OCI-LY7 (cell line): ENCODE data around the gene RAB31. TPM values are rescaled to one million over a fixed set of nuclear protein-coding genes. Genes with fewer than 3 reads are reported as not detected.
"Not testable (repeated sequence)": the region's sequence is repeated elsewhere in the genome, so short reads cannot be mapped to it uniquely, and the experiment has no call there.

ENCODE experiments used
- BruUV-seq: library from RNA; stranded (reverse); fragments of 400-500 nt; replicated peaks from 2 replicates; lab custom pipeline; 2021; lab: Mats Ljungman, UMichigan
- CTCF ChIA-PET: fragments of 300-600 bp; sonication (Branson Sonifier 250); formaldehyde crosslinking; loops from one replicate; lab custom pipeline; 2022; ENCODE audit warnings: antibody characterized with exemption; ENCODE audit not compliant: unreplicated experiment; lab: Charles Lee
- POLR2A ChIA-PET: fragments of 300-600 bp; sonication (Branson Sonifier 250); formaldehyde crosslinking; loops from one replicate; lab custom pipeline; 2022; ENCODE audit warnings: antibody characterized with exemption; lab: Charles Lee
- DNase-seq: peaks from one replicate; pipeline ENCODE4 v3.0.0-alpha.2; 2015; ENCODE audit warnings: low spot score
- H2AFZ ChIP-seq: fragments of 200-600 bp; sonication (generic), shearing (Covaris generic); 2 replicates; pipeline ENCODE4 v1.6.1; 2014; ENCODE audit warnings: mild to moderate bottlenecking, antibody characterized with exemption, low read length, moderate library complexity
- H3K27ac ChIP-seq: fragments of 200-600 bp; sonication (generic); 2 replicates; pipeline ENCODE4 v1.5.1; 2014; ENCODE audit warnings: mixed run types, low read depth, mild to moderate bottlenecking, moderate library complexity, low read length, inconsistent platforms; ENCODE audit not compliant: poor library complexity, severe bottlenecking
- H3K36me3 ChIP-seq: fragments of 200-600 bp; sonication (generic); 2 replicates; pipeline ENCODE4 v1.6.1; 2014; ENCODE audit warnings: mild to moderate bottlenecking, antibody characterized with exemption, low read length, moderate library complexity, mixed read lengths; ENCODE audit not compliant: insufficient read depth
- H3K4me1 ChIP-seq: fragments of 200-600 bp; sonication (generic); 2 replicates; pipeline ENCODE4 v1.5.1; 2014; ENCODE audit warnings: mild to moderate bottlenecking, low read length; ENCODE audit not compliant: insufficient read depth, poor library complexity, severe bottlenecking
- H3K4me2 ChIP-seq: fragments of 200-600 bp; sonication (generic); 2 replicates; pipeline ENCODE4 v1.6.1; 2014; ENCODE audit warnings: mild to moderate bottlenecking, low read length
- H3K4me3 ChIP-seq: fragments of 200-600 bp; sonication (generic); 2 replicates; pipeline ENCODE4 v1.5.1; 2014; ENCODE audit warnings: mild to moderate bottlenecking, low read depth, low read length; ENCODE audit not compliant: poor library complexity, severe bottlenecking
- H3K79me2 ChIP-seq: fragments of 200-600 bp; sonication (generic); 2 replicates; pipeline ENCODE4 v1.6.1; 2016; ENCODE audit warnings: low read depth, mild to moderate bottlenecking, low read length, moderate library complexity, mixed read lengths; ENCODE audit not compliant: insufficient read depth
- H3K9me2 ChIP-seq: fragments of 200-600 bp; sonication (generic); 2 replicates; pipeline ENCODE4 v1.6.1; 2016; ENCODE audit warnings: mild to moderate bottlenecking, low read length, mixed read lengths; ENCODE audit not compliant: insufficient read depth
- H3K9me3 ChIP-seq: fragments of 200-600 bp; sonication (generic); 2 replicates; pipeline ENCODE4 v1.6.1; 2014; ENCODE audit warnings: mild to moderate bottlenecking, mixed run types, low read length, mixed read lengths
- H4K20me1 ChIP-seq: fragments of 200-600 bp; sonication (generic); 2 replicates; pipeline ENCODE4 v1.6.1; 2014; ENCODE audit warnings: mild to moderate bottlenecking, antibody characterized with exemption, low read length, moderate library complexity, mixed read lengths; ENCODE audit not compliant: insufficient read depth
- EZH2phosphoT487 ChIP-seq: fragments of 200-600 bp; sonication (generic); IDR thresholded peaks from 2 replicates; pipeline ENCODE4 v1.6.1; 2018; ENCODE audit warnings: low read depth, borderline replicate concordance, mild to moderate bottlenecking, mixed run types, antibody characterized with exemption, low read length, moderate library complexity, mixed read lengths
- intact Hi-C: fragments of 100-400 bp; cut with micrococcal nuclease; formaldehyde crosslinking; loops from one replicate; pipeline ENCODE4 v1.10.0; 2022; ENCODE audit not compliant: unreplicated experiment
- total RNA-seq, 2 experiments: library from RNA; depleted of rRNA in 1 of 2; stranded (reverse); fragments of >200 nt in 1 of 2; shearing (Covaris generic) in 1 of 2; gene quantifications; 2 replicates each; pipeline ENCODE4 v1.2.3, GENCODE V29; 2014 to 2022
- TF ChIP-seq, protein P1 (sequence below): fragments of 200-600 bp; sonication (generic); conservative IDR thresholded peaks from 2 replicates; pipeline ENCODE4 v1.5.1; 2014; ENCODE audit warnings: mild to moderate bottlenecking, antibody characterized with exemption, low read length, moderate library complexity, mixed read lengths

RAB31 gene
- total RNA-seq, 2 experiments from 2014 or later = not detected

DNA sequence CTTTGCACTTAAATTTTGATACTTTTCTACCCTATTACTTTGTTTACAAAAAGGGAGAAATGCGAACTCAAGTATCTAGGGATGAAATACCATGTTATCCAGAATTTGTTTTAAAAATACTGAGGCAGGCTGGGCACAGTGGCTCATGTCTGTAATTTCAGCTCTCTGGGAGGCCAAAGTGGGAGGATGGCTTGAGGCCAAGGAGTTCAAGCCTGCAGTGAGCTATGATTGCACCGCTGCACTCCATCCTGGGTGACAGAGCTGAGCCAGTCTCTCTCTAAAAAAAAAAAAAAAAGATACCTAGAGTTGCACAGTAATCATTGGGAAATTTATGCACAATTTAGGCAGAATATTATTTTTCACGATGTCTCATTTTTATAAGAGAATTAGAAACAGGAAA, 193.3 kb downstream of the RAB31 start:
- CTCF ChIA-PET = no interaction called here
- no peak overlapping the region for H3K4me2 ChIP-seq
- H4K20me1 ChIP-seq = no peaks in the 10 kb centered on the region
- no peak overlapping the region for H3K4me3 ChIP-seq
- TF ChIP-seq, protein P1, sequence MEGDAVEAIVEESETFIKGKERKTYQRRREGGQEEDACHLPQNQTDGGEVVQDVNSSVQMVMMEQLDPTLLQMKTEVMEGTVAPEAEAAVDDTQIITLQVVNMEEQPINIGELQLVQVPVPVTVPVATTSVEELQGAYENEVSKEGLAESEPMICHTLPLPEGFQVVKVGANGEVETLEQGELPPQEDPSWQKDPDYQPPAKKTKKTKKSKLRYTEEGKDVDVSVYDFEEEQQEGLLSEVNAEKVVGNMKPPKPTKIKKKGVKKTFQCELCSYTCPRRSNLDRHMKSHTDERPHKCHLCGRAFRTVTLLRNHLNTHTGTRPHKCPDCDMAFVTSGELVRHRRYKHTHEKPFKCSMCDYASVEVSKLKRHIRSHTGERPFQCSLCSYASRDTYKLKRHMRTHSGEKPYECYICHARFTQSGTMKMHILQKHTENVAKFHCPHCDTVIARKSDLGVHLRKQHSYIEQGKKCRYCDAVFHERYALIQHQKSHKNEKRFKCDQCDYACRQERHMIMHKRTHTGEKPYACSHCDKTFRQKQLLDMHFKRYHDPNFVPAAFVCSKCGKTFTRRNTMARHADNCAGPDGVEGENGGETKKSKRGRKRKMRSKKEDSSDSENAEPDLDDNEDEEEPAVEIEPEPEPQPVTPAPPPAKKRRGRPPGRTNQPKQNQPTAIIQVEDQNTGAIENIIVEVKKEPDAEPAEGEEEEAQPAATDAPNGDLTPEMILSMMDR = no peak
- no peak for TF ChIP-seq EZH2phosphoT487
- H3K27ac ChIP-seq = no peak overlapping the region
- no peaks in the 10 kb centered on the region for H3K4me1 ChIP-seq
- no peaks in the 10 kb centered on the region for H3K9me3 ChIP-seq
- no peak for DNase-seq
- BruUV-seq = no TSS peak
- no peaks in the 10 kb centered on the region for H3K36me3 ChIP-seq
- intact Hi-C loops = no loop called here
- no peak overlapping the region for H2AFZ ChIP-seq
- no peaks in the 10 kb centered on the region for H3K79me2 ChIP-seq
- no peaks in the 10 kb centered on the region for H3K9me2 ChIP-seq
- POLR2A ChIA-PET = no interaction called here

DNA sequence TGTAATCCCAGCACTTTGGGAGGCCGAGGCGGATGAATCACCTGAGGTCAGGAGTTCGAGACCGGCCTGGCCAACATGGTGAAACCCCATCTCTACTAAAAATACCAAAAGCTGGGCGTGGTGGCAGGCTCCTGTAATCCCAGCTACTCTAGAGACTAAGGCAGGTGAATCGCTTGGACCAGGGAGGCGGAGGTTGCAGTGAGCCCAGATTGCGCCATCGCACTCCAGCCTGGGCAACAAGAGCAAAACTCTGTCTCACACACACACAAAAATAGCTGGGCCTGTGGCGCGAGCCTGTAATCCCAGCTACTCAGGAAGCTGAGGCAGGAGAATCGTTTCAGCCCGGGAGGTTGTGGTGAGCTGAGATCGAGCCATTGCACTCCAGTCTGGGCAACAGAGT, 194.2 kb downstream of the RAB31 start:
- H3K36me3 ChIP-seq, CTCF ChIA-PET, H3K4me1 ChIP-seq, intact Hi-C loops, BruUV-seq, H3K9me2 ChIP-seq, H3K4me2 ChIP-seq, DNase-seq, H2AFZ ChIP-seq, POLR2A ChIA-PET, H3K79me2 ChIP-seq, H3K27ac ChIP-seq, H3K9me3 ChIP-seq, H3K4me3 ChIP-seq, H4K20me1 ChIP-seq: not testable (repeated sequence)

DNA sequence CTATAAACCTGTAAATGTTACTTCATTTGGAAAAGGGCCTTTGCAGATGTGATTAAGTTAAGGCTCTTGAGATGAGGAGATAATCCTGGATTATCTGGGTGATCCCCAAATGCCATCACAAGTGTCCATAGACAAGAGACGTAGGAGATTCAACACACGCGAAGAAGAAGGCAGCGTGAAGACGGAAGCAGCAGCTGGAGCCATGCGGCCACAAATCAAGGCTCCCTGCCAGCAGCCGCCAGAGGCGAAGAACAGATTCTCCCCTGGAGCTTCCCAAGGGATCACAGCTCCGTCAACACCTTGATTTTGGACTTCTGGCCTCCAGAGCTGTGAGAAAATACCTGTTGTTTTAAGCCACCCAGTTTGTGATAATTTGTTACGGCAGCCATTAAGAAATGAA, 194.7 kb downstream of the RAB31 start:
- Histone ChIP-seq H2AFZ (no peak overlapping the region), H3K36me3 (no peaks in the 10 kb centered on the region), H3K9me3 (no peaks in the 10 kb centered on the region), H3K4me2 (no peak overlapping the region), H3K79me2 (no peaks in the 10 kb centered on the region), H3K4me3 (no peak overlapping the region), H3K27ac (no peak overlapping the region), H3K4me1 (no peaks in the 10 kb centered on the region), H4K20me1 (no peaks in the 10 kb centered on the region), H3K9me2 (no peaks in the 10 kb centered on the region)
- no peak for TF ChIP-seq EZH2phosphoT487
- TF ChIP-seq, protein P1 = no peak
- intact Hi-C loops = no loop called here
- CTCF ChIA-PET = no interaction called here
- no TSS peak for BruUV-seq
- no peak for DNase-seq
- POLR2A ChIA-PET = no interaction called here
